HG02973 (cell line): ENCODE measurements around the gene DISC1.

Source experiments
- ATAC-seq: cut with Tn5 transposase; IDR thresholded peaks from one replicate; pipeline ENCODE4 v1.9.1; 2021; ENCODE audit warnings: moderate library complexity; ENCODE audit not compliant: unreplicated experiment

DISC1 gene

GRCh38 chr1:232018231-232019025, 391.8 kb downstream of the DISC1 start:
- no peak for ATAC-seq

- ATAC-seq, result no peak
These were observed 392.4 kb downstream of the DISC1 start for GRCh38 chr1:232019026-232019340.

- no peak for ATAC-seq
These were observed 393.8 kb downstream of the DISC1 start for GRCh38 chr1:232020352-232020751.

GRCh38 chr1:232029315-232029714, 402.7 kb downstream of the DISC1 start:
- no peak for ATAC-seq

- ATAC-seq, result no peak
These were observed 404.6 kb downstream of the DISC1 start for GRCh38 chr1:232031156-232031555.

- no peak for ATAC-seq
These were observed 406.7 kb downstream of the DISC1 start for GRCh38 chr1:232033285-232033684.

GRCh38 chr1:232034556-232034955, 408.0 kb downstream of the DISC1 start:
- ATAC-seq, result no peak

GRCh38 chr1:232036181-232036933, 409.8 kb downstream of the DISC1 start:
- no peak for ATAC-seq

GRCh38 chr1:232037774-232038388, 411.3 kb downstream of the DISC1 start:
- no peak for ATAC-seq

- ATAC-seq, result no peak
These were observed 412.4 kb downstream of the DISC1 start for GRCh38 chr1:232038706-232039677.

- ATAC-seq, result no peak
These were observed 413.7 kb downstream of the DISC1 start for GRCh38 chr1:232040260-232040659.

- ATAC-seq, result no peak
These were observed 418.1 kb downstream of the DISC1 start for GRCh38 chr1:232044728-232045127.

- no peak for ATAC-seq
These were observed 418.8 kb downstream of the DISC1 start for GRCh38 chr1:232045139-232045994.

GRCh38 chr1:232046451-232047306, 420.1 kb downstream of the DISC1 start:
- no peak for ATAC-seq

- no peak for ATAC-seq
These were observed 420.9 kb downstream of the DISC1 start for GRCh38 chr1:232047473-232047872.

GRCh38 chr1:232048481-232048880, 421.9 kb downstream of the DISC1 start:
- no peak for ATAC-seq

- no peak for ATAC-seq
These were observed 422.7 kb downstream of the DISC1 start for GRCh38 chr1:232049335-232049734.

- ATAC-seq, result no peak
These were observed 430.8 kb downstream of the DISC1 start for GRCh38 chr1:232057217-232057895.
